Hepatocyte (in vitro differentiated cells): Measurements from ENCODE around the gene RBM33.

Experiments
- CTCF ChIP-seq: fragments of 200-600 bp; sonication (generic); IDR thresholded peaks from 2 replicates; pipeline ENCODE4 v1.5.1; 2016; ENCODE audit warnings: antibody characterized with exemption, mild to moderate bottlenecking; ENCODE audit not compliant: poor library complexity
- EZH2 ChIP-seq: fragments of 200-600 bp; sonication (generic); IDR thresholded peaks from 2 replicates; pipeline ENCODE4 v1.6.1; 2016; ENCODE audit warnings: antibody characterized with exemption, mild to moderate bottlenecking, borderline replicate concordance
- EZH2phosphoT487 ChIP-seq: fragments of 200-600 bp; sonication (generic); IDR thresholded peaks from one replicate; pipeline ENCODE4 v1.6.1; 2018; ENCODE audit warnings: antibody characterized with exemption, mild to moderate bottlenecking, low read depth, moderate library complexity; ENCODE audit not compliant: unreplicated experiment, severe bottlenecking

GRCh38 chr7:155602750-155603149 lies 41.7 kb upstream of the RBM33 start:
- TF ChIP-seq EZH2: no peak
- no peak for TF ChIP-seq CTCF
- TF ChIP-seq EZH2phosphoT487: no peak
